Measurements from ENCODE around the gene UMAD1.

The UMAD1 gene

GRCh38 chr7:7918736-7919448 lies 278.3 kb downstream of the UMAD1 start:
- no peak for DNase-seq (ENCODE audit: low read depth in 1 of 2, low spot score in 1 of 2)

DNA sequence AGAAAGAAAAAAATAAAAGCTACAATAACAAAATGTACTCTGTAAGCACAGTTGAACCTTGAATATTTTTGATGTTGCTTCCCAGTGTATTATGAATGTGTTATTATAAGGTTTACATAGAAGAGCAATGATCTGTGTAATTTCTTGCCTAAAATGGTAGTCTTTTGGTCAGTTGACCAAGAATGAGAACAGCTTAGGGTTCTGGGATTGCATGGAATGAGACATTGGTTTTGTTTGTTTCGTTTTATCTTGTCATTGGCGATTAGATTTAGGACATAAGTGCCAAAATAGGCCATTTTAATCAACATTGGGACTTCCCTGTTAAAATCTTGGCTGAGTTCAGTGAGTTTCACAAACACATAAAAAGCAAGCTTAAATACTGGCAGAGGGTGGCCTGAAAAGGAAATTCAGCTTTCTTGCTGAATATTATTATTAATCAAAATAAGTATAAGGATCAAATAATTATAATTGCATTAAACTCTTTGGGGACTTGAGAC lies 278.9 kb downstream of the UMAD1 start:
- DNase-seq (ENCODE audit: low read depth in 1 of 2, low spot score in 1 of 2), result no peak

DNA sequence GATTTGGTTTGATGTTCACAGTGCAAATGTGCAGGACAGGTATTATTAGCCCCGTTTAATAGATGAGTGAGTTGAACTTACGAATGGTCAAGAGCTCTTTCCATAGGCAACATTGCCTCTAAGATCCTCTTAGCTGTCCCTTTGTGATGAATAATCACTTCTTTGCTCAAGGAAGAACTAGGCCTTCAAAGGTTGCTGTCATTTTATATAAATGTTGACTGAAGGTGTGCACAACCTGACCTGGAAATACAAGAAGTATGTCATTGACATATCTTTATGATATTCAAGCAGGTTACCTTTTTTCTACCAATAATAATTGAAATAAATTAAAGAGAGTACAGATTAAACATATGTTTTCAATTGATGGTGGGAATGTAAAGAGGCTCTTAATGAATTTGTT lies 279.5 kb downstream of the UMAD1 start:
- no peak for DNase-seq (ENCODE audit: low read depth in 1 of 2, low spot score in 1 of 2)

- peak in 1 of 2 donors; percentile 8 for DNase-seq (ENCODE audit: low read depth in 1 of 2, low spot score in 1 of 2)
Measured at GRCh38 chr7:7920481-7920880, 279.9 kb downstream of the UMAD1 start.

- no peak for DNase-seq (ENCODE audit: low read depth in 1 of 2, low spot score in 1 of 2)
Measured at GRCh38 chr7:7921830-7922229, 281.3 kb downstream of the UMAD1 start.

GRCh38 chr7:7922684-7923385 lies 282.3 kb downstream of the UMAD1 start:
- DNase-seq (ENCODE audit: low read depth in 1 of 2, low spot score in 1 of 2), result no peak

- no peak for DNase-seq (ENCODE audit: low read depth in 1 of 2, low spot score in 1 of 2)
Measured at GRCh38 chr7:7923818-7924217, 283.3 kb downstream of the UMAD1 start.

DNA sequence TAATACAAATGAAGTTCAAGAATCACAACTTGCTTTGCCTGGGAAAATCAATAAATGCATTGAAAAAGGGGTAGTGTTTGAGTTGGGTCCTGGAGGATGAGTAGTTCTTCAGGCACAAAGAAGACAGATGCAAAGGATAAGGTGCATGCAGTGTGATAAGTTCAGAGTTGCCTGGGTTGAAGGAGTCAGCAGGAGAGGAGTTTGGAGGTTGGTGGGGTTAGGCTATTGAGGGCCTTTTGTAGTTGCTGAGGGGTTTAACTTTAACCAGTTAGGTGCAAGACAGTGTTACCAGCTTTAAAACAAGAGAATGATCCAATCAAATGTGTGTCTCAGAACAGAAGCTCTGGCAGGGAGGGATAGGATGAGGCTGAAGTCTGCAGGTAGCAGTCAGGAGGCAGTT lies 283.8 kb downstream of the UMAD1 start:
- no peak for DNase-seq (ENCODE audit: low read depth in 1 of 2, low spot score in 1 of 2)
